A673 (cell line): ENCODE measurements around the gene MAP4. TPM values are rescaled to one million over a fixed set of nuclear protein-coding genes. Genes with fewer than 3 reads are reported as not detected.

Experiments used
- BruUV-seq: library from RNA; stranded (reverse); fragments of 400-500 nt; replicated peaks from 2 replicates; lab custom pipeline; 2021; lab: Mats Ljungman, UMichigan
- CTCF ChIA-PET: fragments of 300-600 bp; sonication (Branson Sonifier 250); formaldehyde crosslinking; loops from one replicate; lab custom pipeline; 2022; ENCODE audit warnings: antibody characterized with exemption; lab: Charles Lee
- POLR2A ChIA-PET: fragments of 300-600 bp; sonication (Branson Sonifier 250); formaldehyde crosslinking; loops from one replicate; lab custom pipeline; 2022; ENCODE audit warnings: antibody characterized with exemption; ENCODE audit not compliant: low non-redundant PET; lab: Charles Lee
- DNase-seq: peaks from one replicate; pipeline ENCODE4 v3.0.0-alpha.2; 2015; ENCODE audit warnings: low spot score
- H3K27ac ChIP-seq: fragments of 200-600 bp; sonication (generic); 2 replicates; pipeline ENCODE4 v1.5.1; 2016; ENCODE audit warnings: mixed run types, low read depth, mild to moderate bottlenecking, mixed read lengths, antibody characterized with exemption, low read length; ENCODE audit not compliant: poor library complexity, severe bottlenecking
- H3K27me3 ChIP-seq: fragments of 200-600 bp; sonication (generic); replicated peaks from 2 replicates; pipeline ENCODE4 v1.6.1; 2017; ENCODE audit warnings: mixed run types, low read depth, mild to moderate bottlenecking, mixed read lengths, antibody characterized with exemption, low read length; ENCODE audit not compliant: insufficient read depth, poor library complexity
- H3K36me3 ChIP-seq: fragments of 200-600 bp; sonication (generic); 2 replicates; pipeline ENCODE4 v1.6.1; 2016; ENCODE audit warnings: mixed run types, mild to moderate bottlenecking, mixed read lengths, antibody characterized with exemption, low read length; ENCODE audit not compliant: insufficient read depth, poor library complexity, severe bottlenecking
- H3K4me1 ChIP-seq: fragments of 200-600 bp; sonication (generic); 2 replicates; pipeline ENCODE4 v1.6.1; 2017; ENCODE audit warnings: mixed run types, mild to moderate bottlenecking, mixed read lengths, antibody characterized with exemption, low read length; ENCODE audit not compliant: insufficient read depth, poor library complexity, severe bottlenecking
- H3K4me3 ChIP-seq: fragments of 200-600 bp; sonication (generic); 2 replicates; pipeline ENCODE4 v1.5.1; 2016; ENCODE audit warnings: low read depth, mixed run types, mild to moderate bottlenecking, mixed read lengths, low read length; ENCODE audit not compliant: poor library complexity, severe bottlenecking
- H3K9me3 ChIP-seq: fragments of 200-600 bp; sonication (generic); 2 replicates; pipeline ENCODE4 v1.6.1; 2016; ENCODE audit warnings: mixed run types, low read depth, mild to moderate bottlenecking, mixed read lengths, antibody characterized with exemption, low read length; ENCODE audit not compliant: poor library complexity, severe bottlenecking
- EZH2 ChIP-seq: fragments of 200-600 bp; sonication (generic); IDR thresholded peaks from 2 replicates; pipeline ENCODE4 v1.6.1; 2017; ENCODE audit warnings: borderline replicate concordance, low read depth, mild to moderate bottlenecking, mixed read lengths, antibody characterized with exemption, low read length; ENCODE audit not compliant: poor library complexity, severe bottlenecking
- intact Hi-C: fragments of 100-400 bp; cut with micrococcal nuclease; formaldehyde crosslinking; loops from one replicate; pipeline ENCODE4 v1.10.0; 2022; ENCODE audit not compliant: unreplicated experiment
- total RNA-seq: library from RNA; stranded (reverse); gene quantifications from 2 replicates; pipeline ENCODE4 v1.2.3, GENCODE V29; 2021
- TF ChIP-seq, protein P1 (sequence below): fragments of 300-800, 200-600 bp; sonication (generic); conservative IDR thresholded peaks from 2 replicates; pipeline ENCODE4 v1.5.1; 2017; ENCODE audit warnings: low read depth, mild to moderate bottlenecking, antibody characterized with exemption, low read length, moderate library complexity, mixed read lengths

Gene MAP4
- total RNA-seq, 1 experiment from 2014 or later, result 105 TPM

DNA sequence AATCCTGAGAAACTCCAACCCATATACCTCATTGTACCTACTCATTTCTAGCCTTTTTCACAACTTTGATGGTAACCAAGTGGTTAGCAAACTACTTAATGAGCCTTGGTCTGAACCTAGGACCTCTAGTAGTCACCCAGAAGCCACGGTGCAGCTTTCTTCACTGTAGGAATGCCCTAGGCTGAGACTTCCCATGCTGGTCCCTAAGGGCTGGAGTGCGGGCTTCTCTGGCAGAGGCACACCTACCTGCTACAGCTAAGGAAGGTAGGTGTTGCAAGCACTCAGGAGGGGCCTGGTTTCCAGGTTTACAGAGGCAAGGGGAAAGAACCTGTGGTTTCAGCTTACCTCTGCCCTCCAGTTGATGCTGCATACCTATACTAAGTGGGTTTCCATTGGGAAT, 147.9 kb downstream of the MAP4 start:
- intact Hi-C loops, result no loop called here
- peaks cover 32% of the 10 kb centered on the region for H3K36me3 ChIP-seq

DNA sequence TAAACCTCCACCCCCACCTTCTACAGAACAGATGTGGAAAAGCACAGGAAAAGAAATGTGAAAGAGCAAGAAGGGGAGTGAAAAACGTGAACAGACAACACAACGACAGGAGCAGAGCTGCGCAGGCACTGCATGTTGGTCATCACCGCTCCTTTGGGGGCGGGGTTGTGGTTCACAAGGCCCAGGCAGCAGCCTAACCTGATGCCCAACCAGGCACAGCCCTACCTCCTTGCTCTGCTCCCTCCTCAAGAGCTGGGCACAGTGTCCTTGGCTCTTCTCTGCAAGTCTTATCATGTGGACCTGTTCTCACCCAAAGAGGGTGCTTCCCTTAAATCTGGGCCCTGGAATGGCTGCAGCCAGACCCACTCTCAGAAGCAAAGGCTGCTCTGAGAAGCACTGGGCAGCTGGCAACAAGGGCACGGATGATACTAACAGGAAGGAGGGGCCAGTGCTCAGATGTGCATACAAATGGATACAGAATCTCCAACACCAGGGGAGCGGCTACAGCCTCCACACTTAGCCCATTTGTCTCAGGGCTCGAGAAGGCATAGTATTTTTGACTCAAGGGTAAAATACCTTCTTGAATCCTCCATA, 148.7 kb downstream of the MAP4 start:
- Histone ChIP-seq H3K27ac (no peak overlapping the region), H3K36me3 (peaks cover 32% of the 10 kb centered on the region), H3K4me1 (no peaks in the 10 kb centered on the region), H3K9me3 (no peaks in the 10 kb centered on the region), H3K4me3 (no peak overlapping the region), H3K27me3 (no peaks in the 10 kb centered on the region)
- no TSS peak for BruUV-seq
- DNase-seq, result no peak
- intact Hi-C loops, result no loop called here
- TF ChIP-seq, protein P1, sequence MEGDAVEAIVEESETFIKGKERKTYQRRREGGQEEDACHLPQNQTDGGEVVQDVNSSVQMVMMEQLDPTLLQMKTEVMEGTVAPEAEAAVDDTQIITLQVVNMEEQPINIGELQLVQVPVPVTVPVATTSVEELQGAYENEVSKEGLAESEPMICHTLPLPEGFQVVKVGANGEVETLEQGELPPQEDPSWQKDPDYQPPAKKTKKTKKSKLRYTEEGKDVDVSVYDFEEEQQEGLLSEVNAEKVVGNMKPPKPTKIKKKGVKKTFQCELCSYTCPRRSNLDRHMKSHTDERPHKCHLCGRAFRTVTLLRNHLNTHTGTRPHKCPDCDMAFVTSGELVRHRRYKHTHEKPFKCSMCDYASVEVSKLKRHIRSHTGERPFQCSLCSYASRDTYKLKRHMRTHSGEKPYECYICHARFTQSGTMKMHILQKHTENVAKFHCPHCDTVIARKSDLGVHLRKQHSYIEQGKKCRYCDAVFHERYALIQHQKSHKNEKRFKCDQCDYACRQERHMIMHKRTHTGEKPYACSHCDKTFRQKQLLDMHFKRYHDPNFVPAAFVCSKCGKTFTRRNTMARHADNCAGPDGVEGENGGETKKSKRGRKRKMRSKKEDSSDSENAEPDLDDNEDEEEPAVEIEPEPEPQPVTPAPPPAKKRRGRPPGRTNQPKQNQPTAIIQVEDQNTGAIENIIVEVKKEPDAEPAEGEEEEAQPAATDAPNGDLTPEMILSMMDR, result no peak
- no peak for TF ChIP-seq EZH2
- ChIA-PET POLR2A (no interaction called here), CTCF (no interaction called here)

More for the DNA sequence above, 147.9 kb downstream of the MAP4 start:
- Histone ChIP-seq H3K27ac (no peak overlapping the region), H3K4me3 (no peak overlapping the region), H3K4me1 (no peaks in the 10 kb centered on the region), H3K27me3 (no peaks in the 10 kb centered on the region), H3K9me3 (no peaks in the 10 kb centered on the region)
- TF ChIP-seq, protein P1, result no peak
- TF ChIP-seq EZH2, result no peak
- no peak for DNase-seq
- ChIA-PET POLR2A (no interaction called here), CTCF (no interaction called here)
- BruUV-seq, result no TSS peak

DNA sequence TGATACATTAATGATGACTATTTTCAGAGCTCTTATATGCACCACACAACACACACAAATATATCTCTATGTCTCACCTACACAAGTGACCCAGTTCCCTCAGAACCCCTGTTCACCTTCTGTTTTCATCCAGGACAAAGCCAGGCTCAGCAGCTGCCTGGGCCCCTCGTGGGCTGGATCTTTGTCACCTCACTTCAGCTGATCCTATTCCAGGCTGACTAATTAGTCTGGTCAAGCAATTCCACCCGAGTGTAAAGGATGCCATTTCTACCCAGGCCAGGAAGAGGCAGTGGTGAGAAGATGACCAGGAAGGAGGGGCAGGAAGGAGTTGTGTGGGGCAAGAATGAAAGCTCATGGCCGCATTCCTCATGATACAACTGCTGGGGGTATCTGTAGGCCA, 151.0 kb downstream of the MAP4 start:
- H3K4me3 ChIP-seq, result no peak overlapping the region
- intact Hi-C loops, result no loop called here
- ChIA-PET CTCF (no interaction called here), POLR2A (no interaction called here)
- H3K36me3 ChIP-seq, result peaks cover 24% of the 10 kb centered on the region
- no peak for TF ChIP-seq EZH2
- TF ChIP-seq, protein P1, result no peak
- DNase-seq, result no peak
- no TSS peak for BruUV-seq
- H3K27me3 ChIP-seq, result no peaks in the 10 kb centered on the region
- no peak overlapping the region for H3K27ac ChIP-seq
- H3K9me3 ChIP-seq, result no peaks in the 10 kb centered on the region
- H3K4me1 ChIP-seq, result no peaks in the 10 kb centered on the region
